SK-N-MC (cell line): ENCODE results near the gene KRT3.

ENCODE experiments used
- EZH2 ChIP-seq: fragments of 200-600 bp; sonication (generic); IDR thresholded peaks from one replicate; pipeline ENCODE4 v1.6.1; 2017; ENCODE audit warnings: antibody characterized with exemption
- POLR2AphosphoS5 ChIP-seq: IDR thresholded peaks from 2 replicates; pipeline ENCODE4 v1.6.1; 2012; ENCODE audit warnings: mild to moderate bottlenecking, low read depth, low read length, borderline replicate concordance

DNA sequence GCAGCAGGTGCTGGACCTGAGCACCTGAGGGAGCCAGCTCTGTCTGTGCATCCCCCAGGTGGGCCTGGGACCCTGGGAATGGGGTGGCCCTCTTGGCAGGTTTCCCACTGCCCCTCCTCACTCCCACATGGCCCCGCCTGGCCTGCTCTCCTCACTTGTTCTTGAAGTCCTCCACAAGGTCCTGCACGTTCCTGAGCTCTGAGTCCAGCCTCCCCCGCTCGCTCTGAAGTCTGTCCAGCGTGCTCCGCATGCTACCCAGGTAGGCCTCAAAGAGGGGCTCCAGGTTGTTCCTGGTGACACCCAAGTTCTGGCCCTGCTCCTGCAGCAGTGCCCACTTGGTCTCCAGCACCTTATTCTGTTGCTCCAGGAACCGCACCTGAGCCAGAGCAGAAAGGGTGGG, 35.3 kb upstream of the KRT3 start:
- TF ChIP-seq EZH2: no peak
- no peak for TF ChIP-seq POLR2AphosphoS5
